HepG2 (cell line): ENCODE data around the gene AXIN2. TPM values are rescaled to one million over a fixed set of nuclear protein-coding genes. Genes with fewer than 3 reads are reported as not detected.
A peak's percentile ranks its signal among the peaks of the same experiment; 100 is the strongest.

Experiments
- ATAC-seq: fragments of 200-7000 bp; cut with Tn5 transposase; 3 replicates; pipeline ENCODE4 v1.9.1; 2020; ENCODE audit warnings: mild to moderate bottlenecking, moderate library complexity
- BruUV-seq: library from RNA; stranded (reverse); fragments of 400-500 nt; replicated peaks from 2 replicates; lab custom pipeline; 2021; lab: Mats Ljungman, UMichigan
- CTCF ChIA-PET: fragments of 300-600 bp; formaldehyde crosslinking; extraction: SDS; loops from one replicate; lab custom pipeline; 2021; ENCODE audit warnings: low total read pairs, inconsistent platforms, low intra/inter-chr PET ratio; lab: Yijun Ruan, JAX
- POLR2A ChIA-PET: fragments of 350-600 bp; sonication (Branson Sonifier 250); formaldehyde crosslinking; loops from one replicate; lab custom pipeline; 2020; ENCODE audit warnings: antibody characterized with exemption, inconsistent platforms; lab: Yijun Ruan, JAX
- DNase-seq: peaks from one replicate; pipeline ENCODE4 v3.0.0-alpha.2; 2015; ENCODE audit warnings: low spot score
- FAIRE-seq: peaks from 3 replicates; lab custom pipeline; 2011; peaks lifted over from hg19 to GRCh38; lab: Jason Lieb, UNC
- H2AFZ ChIP-seq: one replicate; pipeline ENCODE4 v1.6.1; 2011; ENCODE audit warnings: low read length, inconsistent platforms
- H3K27ac ChIP-seq: fragments of 300-600 bp; 3 replicates; pipeline ENCODE4 v1.8.0; 2011; ENCODE audit warnings: mixed run types, mild to moderate bottlenecking, mixed read lengths, low read length, inconsistent platforms; ENCODE audit not compliant: insufficient read depth; ENCODE audit errors: extremely low read length
- H3K27me3 ChIP-seq, 2 experiments: fragments of 200-600 bp in 1 of 2; 2 replicates in 1 of 2; 3 replicates in 1 of 2; pipeline versions ENCODE4 v1.6.0 to v1.8.0; 2011; ENCODE audit warnings: low read length in 2 of 2, mild to moderate bottlenecking in 2 of 2, moderate library complexity in 2 of 2, inconsistent platforms in 1 of 2; ENCODE audit not compliant: insufficient read depth in 2 of 2, control insufficient read depth in 1 of 2
- H3K36me3 ChIP-seq, 2 experiments: fragments of 200-600 bp in 1 of 2; replicated peaks in 1 of 2; 2 replicates in 1 of 2; 3 replicates in 1 of 2; pipeline versions ENCODE4 v1.5.1 to v1.8.0; 2011; ENCODE audit warnings: low read length in 2 of 2, inconsistent platforms in 1 of 2; ENCODE audit not compliant: insufficient read depth in 2 of 2, control insufficient read depth in 1 of 2
- H3K4me1 ChIP-seq: 2 replicates; pipeline ENCODE4 v1.5.1; 2012; ENCODE audit warnings: low read length, inconsistent platforms; ENCODE audit not compliant: insufficient read depth
- H3K4me2 ChIP-seq: 2 replicates; pipeline ENCODE4 v1.6.0; 2011; ENCODE audit warnings: low read depth, low read length, inconsistent platforms
- H3K4me3 ChIP-seq, 3 experiments: fragments of 200-600 bp in 1 of 3; sonication (generic), shearing (Covaris generic) in 1 of 3; replicated peaks in 1 of 3; 2 replicates each; pipeline ENCODE4 v1.5.1; 2011 to 2016; ENCODE audit warnings: low read length in 3 of 3, inconsistent platforms in 2 of 3, low read depth in 2 of 3, mild to moderate bottlenecking in 2 of 3, control low read depth in 1 of 3, mixed read lengths in 1 of 3; ENCODE audit not compliant: insufficient read depth in 1 of 3
- H3K79me2 ChIP-seq: one replicate; pipeline ENCODE4 v1.6.1; 2011; ENCODE audit warnings: low read length, inconsistent platforms; ENCODE audit not compliant: insufficient read depth
- H3K9ac ChIP-seq: 2 replicates; pipeline ENCODE4 v1.6.0; 2011; ENCODE audit warnings: mild to moderate bottlenecking, low read depth, low read length, inconsistent platforms; ENCODE audit not compliant: insufficient read depth
- H3K9me3 ChIP-seq: 2 replicates; pipeline ENCODE4 v1.5.1; 2012; ENCODE audit warnings: mild to moderate bottlenecking, low read length
- H4K20me1 ChIP-seq: 2 replicates; pipeline ENCODE4 v1.6.0; 2011; ENCODE audit warnings: inconsistent platforms, mild to moderate bottlenecking, low read length, moderate library complexity; ENCODE audit not compliant: insufficient read depth
- AGO2 ChIP-seq: fragments of 200-400 bp; formaldehyde crosslinking; optimal IDR thresholded peaks from 2 replicates; pipeline ENCODE3; 2017; ENCODE audit warnings: mild to moderate bottlenecking, low read depth, low read length, moderate library complexity
- DR1 ChIP-seq: sonication (generic); formaldehyde crosslinking; IDR thresholded peaks from 2 replicates; pipeline ENCODE4 v1.8.0; 2021; ENCODE audit warnings: mild to moderate bottlenecking, missing genetic modification reagents, inconsistent platforms
- GPBP1L1 ChIP-seq: sonication (generic); formaldehyde crosslinking; IDR thresholded peaks from 2 replicates; pipeline ENCODE4 v1.5.0; 2020; ENCODE audit warnings: mild to moderate bottlenecking, missing genetic modification reagents
- MAX ChIP-seq: IDR thresholded peaks from 2 replicates; pipeline ENCODE4 v1.6.1; 2012; ENCODE audit warnings: inconsistent platforms
- POLR2AphosphoS5 ChIP-seq: IDR thresholded peaks from 2 replicates; pipeline ENCODE4 v1.6.1; 2012; ENCODE audit warnings: low read depth, low read length
- RBFOX2 ChIP-seq: fragments of 200-400 bp; formaldehyde crosslinking; IDR thresholded peaks from 2 replicates; pipeline ENCODE4 v1.6.1; 2017; ENCODE audit warnings: low read depth, mild to moderate bottlenecking, low read length
- RBM22 ChIP-seq: fragments of 200-400 bp; formaldehyde crosslinking; optimal IDR thresholded peaks from 2 replicates; pipeline ENCODE3; 2017; ENCODE audit warnings: mild to moderate bottlenecking, low read length, moderate library complexity
- WGBS: methylation state at CpG from one replicate; pipeline ENCODE4 v1.1.6; 2017; ENCODE audit warnings: low lambda C conversion rate; 5-methylcytosine and 5-hydroxymethylcytosine counted together
- in situ Hi-C: cut with HindIII; loops from 2 replicates; pipeline ENCODE4 v1.10.0; 2017; ENCODE audit warnings: low pct_unique_long_range_greater_than_20kb; ENCODE audit not compliant: extremely low pct_ligation_motif_present
- intact Hi-C: fragments of 100-400 bp; cut with micrococcal nuclease; formaldehyde crosslinking; loops from one replicate; pipeline ENCODE4 v1.10.0; 2022; ENCODE audit not compliant: unreplicated experiment
- polyA plus RNA-seq, 8 experiments: library from polyadenylated mRNA; depleted of rRNA in 3 of 8; stranded (reverse) in 7 of 8; unstranded in 1 of 8; fragments of >200 nt; fragmentation: Illumina TruSeq in 4 of 8; extraction: Trizol in 4 of 8; gene quantifications; 2 replicates each; pipeline versions ENCODE4 v1.2.1 to v1.2.3, GENCODE V29; 2011 to 2016; ENCODE audit warnings: low read depth in 4 of 8, missing spikeins in 1 of 8, mixed read lengths in 1 of 8; ENCODE audit not compliant: insufficient read depth in 1 of 8
- total RNA-seq, 5 experiments: library from RNA; depleted of rRNA; stranded (reverse); fragments of >200 nt; fragmentation: Illumina TruSeq; extraction: Trizol; gene quantifications; 2 replicates each; pipeline ENCODE4 v1.2.3, GENCODE V29; 2016; ENCODE audit warnings: low read depth in 1 of 5

AXIN2 gene
- total and polyA plus RNA-seq, 2 of the 13 experiments (the other 11 are each of a cell fraction or from before 2014, with no cell fraction given), result 58.6 to 63.4 TPM

GRCh38 chr17:65550075-65550662 lies 11.3 kb downstream of the AXIN2 start (continued):
- TF ChIP-seq DR1 (CRISPR knock-in tag), result no peak
- 0 out of 2 replicates have a peak, but pooled peaks have one; percentile 13 for TF ChIP-seq POLR2AphosphoS5
- TF ChIP-seq AGO2, result peak; percentile 62
- 0 out of 2 replicates have a peak, but pooled peaks have one; percentile 13 for TF ChIP-seq MAX
- TF ChIP-seq, all 625 proteins: peak for 7

- Histone ChIP-seq H2AFZ (no peak overlapping the region), H3K9ac (no peak overlapping the region), H3K79me2 (peaks cover 19% of the 10 kb centered on the region)
- no TSS peak for BruUV-seq
- DNase-seq, result no peak
- TF ChIP-seq GPBP1L1 (CRISPR knock-in tag), result no peak
- peak; percentile 62 for TF ChIP-seq RBFOX2
- TF ChIP-seq RBM22, result peak; percentile 94
- peak; percentile 34; the same call in 1 of the 2 replicates for TF ChIP-seq POLR2AphosphoS5
- TF ChIP-seq, all 625 proteins: peak for 3
- no peak overlapping the region for H3K27ac ChIP-seq
- ATAC-seq (no peak), FAIRE-seq (no peak)
- no peaks in the 10 kb centered on the region for H3K9me3 ChIP-seq
- in situ Hi-C loops, result loop anchor here (5.0 to 25.0 kb wide), 2 partner anchors 256 to 614 kb away; no protein-coding TSS in a partner anchor
- peak overlapping the region; percentile 37 for H3K4me2 ChIP-seq
- peaks cover 21% of the 10 kb centered on the region for H3K4me1 ChIP-seq
- no peak overlapping the region for H3K4me3 ChIP-seq
- CTCF ChIA-PET, result no interaction called here
- H3K27me3 ChIP-seq, result no peaks in the 10 kb centered on the region
- intact Hi-C loops, result no loop called here
- WGBS, result 88% methylated on average over 6 of the region's 6 CpGs
- peaks cover 8% of the 10 kb centered on the region for H4K20me1 ChIP-seq
- peaks cover 61 to 94% of the 10 kb centered on the region in 2 experiments for H3K36me3 ChIP-seq
- POLR2A ChIA-PET, result interaction anchor here (1.5 to 1.7 kb wide), 2 partner anchors 8 to 40 kb away, joined by 3 to 6 read pairs; no protein-coding TSS in a partner anchor
Measured at GRCh38 chr17:65548269-65548969, 13.0 kb downstream of the AXIN2 start.
